GM23338 (cell line): ENCODE data around the gene PRMT5. TPM values are rescaled to one million over a fixed set of nuclear protein-coding genes. Genes with fewer than 3 reads are reported as not detected.
A peak's percentile ranks its signal among the peaks of the same experiment; 100 is the strongest.

Experiments
- ATAC-seq: fragments of 200-7000 bp; cut with Tn5 transposase; 3 replicates; pipeline ENCODE4 v1.9.1; 2020
- DNase-seq: peaks from one replicate; pipeline ENCODE4 v3.0.0-alpha.2; 2015; ENCODE audit warnings: low spot score
- H2AFZ ChIP-seq: fragments of 200-600 bp; sonication (generic); 2 replicates; pipeline ENCODE4 v1.8.0; 2016; ENCODE audit warnings: antibody characterized with exemption, mild to moderate bottlenecking, moderate library complexity
- H3F3A ChIP-seq: fragments of 200-600 bp; sonication (generic); replicated peaks from 2 replicates; pipeline ENCODE4 v1.8.0; 2017; ENCODE audit warnings: antibody characterized with exemption, mixed run types, low read depth
- H3K27ac ChIP-seq: fragments of 200-600 bp; sonication (generic); 2 replicates; pipeline ENCODE4 v1.6.1; 2016; ENCODE audit warnings: low read depth
- H3K27me3 ChIP-seq: fragments of 200-600 bp; sonication (generic); 2 replicates; pipeline ENCODE4 v1.8.0; 2016; ENCODE audit warnings: mild to moderate bottlenecking, mixed run types, moderate library complexity; ENCODE audit not compliant: insufficient read depth
- H3K36me3 ChIP-seq: fragments of 200-600 bp; sonication (generic); 2 replicates; pipeline ENCODE4 v1.8.0; 2016; ENCODE audit warnings: mild to moderate bottlenecking; ENCODE audit not compliant: insufficient read depth
- H3K4me1 ChIP-seq: fragments of 200-600 bp; sonication (generic); 2 replicates; pipeline ENCODE4 v1.8.0; 2016; ENCODE audit warnings: mild to moderate bottlenecking, moderate library complexity; ENCODE audit not compliant: insufficient read depth
- H3K4me2 ChIP-seq: fragments of 200-600 bp; sonication (generic); 2 replicates; pipeline ENCODE4 v1.7.1; 2017; ENCODE audit warnings: mixed run types
- H3K4me3 ChIP-seq: fragments of 200-600 bp; sonication (generic); 2 replicates; pipeline ENCODE4 v1.6.1; 2016; ENCODE audit warnings: mixed run types
- H3K79me2 ChIP-seq: fragments of 200-600 bp; sonication (generic); replicated peaks from 2 replicates; pipeline ENCODE4 v1.8.0; 2017; ENCODE audit warnings: mild to moderate bottlenecking; ENCODE audit not compliant: insufficient read depth
- H3K9me2 ChIP-seq: fragments of 200-600 bp; sonication (generic); 2 replicates; pipeline ENCODE4 v1.8.0; 2017; ENCODE audit not compliant: insufficient read depth
- H4K20me1 ChIP-seq: fragments of 200-600 bp; sonication (generic); replicated peaks from 2 replicates; pipeline ENCODE4 v1.8.0; 2017; ENCODE audit warnings: mild to moderate bottlenecking; ENCODE audit not compliant: insufficient read depth
- H3K27ac Mint-ChIP-seq: 2 replicates; pipeline ENCODE4 v1.8.0; 2020; ENCODE audit warnings: inconsistent platforms, mild to moderate bottlenecking, moderate library complexity, mixed read lengths
- H3K27me3 Mint-ChIP-seq: 3 replicates; pipeline ENCODE4 v1.8.0; 2022; ENCODE audit warnings: low read depth, mild to moderate bottlenecking, moderate library complexity, mixed read lengths, inconsistent platforms; ENCODE audit not compliant: insufficient read depth, poor library complexity
- H3K36me3 Mint-ChIP-seq: 3 replicates; pipeline ENCODE4 v1.8.0; 2021; ENCODE audit warnings: low read depth, mild to moderate bottlenecking, inconsistent platforms, moderate library complexity, mixed read lengths
- H3K4me1 Mint-ChIP-seq: 3 replicates; pipeline ENCODE4 v1.8.0; 2020; ENCODE audit warnings: mild to moderate bottlenecking, inconsistent platforms, mixed read lengths
- H3K4me3 Mint-ChIP-seq: 3 replicates; pipeline ENCODE4 v1.8.0; 2021; ENCODE audit warnings: moderate library complexity, mild to moderate bottlenecking, inconsistent platforms, mixed read lengths
- H3K9me3 Mint-ChIP-seq: 3 replicates; pipeline ENCODE4 v1.8.0; 2020; ENCODE audit warnings: moderate library complexity, mild to moderate bottlenecking, inconsistent platforms, mixed read lengths
- CREB1 ChIP-seq: fragments of 250-450 bp; sonication (Bioruptor Pico); IDR thresholded peaks from 2 replicates; pipeline ENCODE4 v1.5.0; 2020; ENCODE audit warnings: low read depth, mild to moderate bottlenecking, moderate library complexity
- EZH2phosphoT487 ChIP-seq: fragments of 200-600 bp; sonication (generic); IDR thresholded peaks from one replicate; pipeline ENCODE4 v1.8.1; 2018; ENCODE audit warnings: antibody characterized with exemption; ENCODE audit not compliant: unreplicated experiment
- JUNB ChIP-seq: IDR thresholded peaks from one replicate; pipeline ENCODE4 v1.6.1; 2016; ENCODE audit warnings: antibody characterized with exemption; ENCODE audit not compliant: unreplicated experiment
- NANOG ChIP-seq: IDR thresholded peaks from 2 replicates; pipeline ENCODE4 v1.6.1; 2016; ENCODE audit warnings: antibody characterized with exemption, borderline replicate concordance
- REST ChIP-seq: IDR thresholded peaks from one replicate; pipeline ENCODE4 v1.6.1; 2018; ENCODE audit warnings: antibody characterized with exemption; ENCODE audit not compliant: unreplicated experiment
- STAT1 ChIP-seq: IDR thresholded peaks from one replicate; pipeline ENCODE4 v1.6.1; 2016; ENCODE audit warnings: antibody characterized with exemption; ENCODE audit not compliant: unreplicated experiment
- ZNF331 ChIP-seq: fragments of 250-450 bp; sonication (Bioruptor Pico); IDR thresholded peaks from 2 replicates; pipeline ENCODE4 v1.5.0; 2020; ENCODE audit warnings: low read depth, mild to moderate bottlenecking, moderate library complexity
- ZNF462 ChIP-seq: fragments of 250-450 bp; sonication (Bioruptor Pico); IDR thresholded peaks from 2 replicates; pipeline ENCODE4 v1.5.0; 2020; ENCODE audit warnings: mild to moderate bottlenecking, moderate library complexity
- polyA plus RNA-seq: library from polyadenylated mRNA; unstranded; fragments of >200 nt; fragmentation: Nextera tagmentation; extraction: Ambion mirVana; gene quantifications from 2 replicates; pipeline ENCODE4 v1.2.1, GENCODE V29; 2016
- total RNA-seq: library from RNA; depleted of rRNA; stranded (reverse); fragments of >200 nt; shearing (Covaris generic); gene quantifications from 2 replicates; pipeline ENCODE4 v1.2.3, GENCODE V29; 2014
- TF ChIP-seq, protein P1 (sequence below), 2 experiments: fragments of 200-600 bp in 1 of 2; sonication (generic) in 1 of 2; conservative IDR thresholded peaks; 2 replicates each; pipeline versions ENCODE4 v1.5.1 to v1.6.1; 2016 to 2017; ENCODE audit warnings: antibody characterized with exemption in 2 of 2, low read depth in 2 of 2, mild to moderate bottlenecking in 2 of 2, moderate library complexity in 1 of 2

Gene PRMT5
- total and polyA plus RNA-seq, 2 experiments from 2014 or later, result 68.8 to 124 TPM

- no peaks in the 10 kb centered on the region for H3K9me2 ChIP-seq
- DNase-seq, result no peak
- Mint-ChIP-seq H3K36me3 (peaks cover 9% of the 10 kb centered on the region; the same call in 2 of the 3 replicates), H3K4me3 (peak overlapping the region; percentile 25; the same call in 1 of the 3 replicates), H3K4me1 (peaks cover 44% of the 10 kb centered on the region), H3K27me3 (peaks cover 32% of the 10 kb centered on the region), H3K9me3 (no peaks in the 10 kb centered on the region; the same call in 2 of the 3 replicates), H3K27ac (no peak overlapping the region)
- H3K79me2 ChIP-seq, result no peaks in the 10 kb centered on the region
- no peak overlapping the region for H3K4me2 ChIP-seq
- H3K36me3 ChIP-seq, result no peaks in the 10 kb centered on the region
- H4K20me1 ChIP-seq, result no peaks in the 10 kb centered on the region
- no peak overlapping the region for H2AFZ ChIP-seq
- no peak overlapping the region for H3K27ac ChIP-seq
- peaks cover 17% of the 10 kb centered on the region for H3K27me3 ChIP-seq
- H3K4me3 ChIP-seq, result no peak overlapping the region
- TF ChIP-seq JUNB, result no peak
- no peak for TF ChIP-seq NANOG
- no peak for TF ChIP-seq REST
- no peak for TF ChIP-seq CREB1
- TF ChIP-seq, protein P1, sequence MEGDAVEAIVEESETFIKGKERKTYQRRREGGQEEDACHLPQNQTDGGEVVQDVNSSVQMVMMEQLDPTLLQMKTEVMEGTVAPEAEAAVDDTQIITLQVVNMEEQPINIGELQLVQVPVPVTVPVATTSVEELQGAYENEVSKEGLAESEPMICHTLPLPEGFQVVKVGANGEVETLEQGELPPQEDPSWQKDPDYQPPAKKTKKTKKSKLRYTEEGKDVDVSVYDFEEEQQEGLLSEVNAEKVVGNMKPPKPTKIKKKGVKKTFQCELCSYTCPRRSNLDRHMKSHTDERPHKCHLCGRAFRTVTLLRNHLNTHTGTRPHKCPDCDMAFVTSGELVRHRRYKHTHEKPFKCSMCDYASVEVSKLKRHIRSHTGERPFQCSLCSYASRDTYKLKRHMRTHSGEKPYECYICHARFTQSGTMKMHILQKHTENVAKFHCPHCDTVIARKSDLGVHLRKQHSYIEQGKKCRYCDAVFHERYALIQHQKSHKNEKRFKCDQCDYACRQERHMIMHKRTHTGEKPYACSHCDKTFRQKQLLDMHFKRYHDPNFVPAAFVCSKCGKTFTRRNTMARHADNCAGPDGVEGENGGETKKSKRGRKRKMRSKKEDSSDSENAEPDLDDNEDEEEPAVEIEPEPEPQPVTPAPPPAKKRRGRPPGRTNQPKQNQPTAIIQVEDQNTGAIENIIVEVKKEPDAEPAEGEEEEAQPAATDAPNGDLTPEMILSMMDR (conservative IDR thresholded peaks at IDR 0.05; ENCODE audit: low read depth in 2 of 2), result no peak
- TF ChIP-seq ZNF462, result no peak
- no peak for TF ChIP-seq ZNF331 (CRISPR knock-in tag)
- TF ChIP-seq EZH2phosphoT487, result no peak
- TF ChIP-seq STAT1, result no peak
- peaks cover 28% of the 10 kb centered on the region for H3K4me1 ChIP-seq
- no peak for ATAC-seq
- peaks cover 8% of the 10 kb centered on the region for H3F3A ChIP-seq
Observed at GRCh38 chr14:22884738-22885523, 44.2 kb downstream of the PRMT5 start.
